GM12873 (cell line): Measurements from ENCODE around the gene KCNJ15.

Experiments
- CTCF ChIP-seq: IDR thresholded peaks from 2 replicates; pipeline ENCODE4 v1.5.1; 2012; ENCODE audit warnings: low read depth, mild to moderate bottlenecking, moderate library complexity, low read length, control low read depth; ENCODE audit not compliant: insufficient read depth; ENCODE audit errors: missing control alignments

The KCNJ15 gene

DNA sequence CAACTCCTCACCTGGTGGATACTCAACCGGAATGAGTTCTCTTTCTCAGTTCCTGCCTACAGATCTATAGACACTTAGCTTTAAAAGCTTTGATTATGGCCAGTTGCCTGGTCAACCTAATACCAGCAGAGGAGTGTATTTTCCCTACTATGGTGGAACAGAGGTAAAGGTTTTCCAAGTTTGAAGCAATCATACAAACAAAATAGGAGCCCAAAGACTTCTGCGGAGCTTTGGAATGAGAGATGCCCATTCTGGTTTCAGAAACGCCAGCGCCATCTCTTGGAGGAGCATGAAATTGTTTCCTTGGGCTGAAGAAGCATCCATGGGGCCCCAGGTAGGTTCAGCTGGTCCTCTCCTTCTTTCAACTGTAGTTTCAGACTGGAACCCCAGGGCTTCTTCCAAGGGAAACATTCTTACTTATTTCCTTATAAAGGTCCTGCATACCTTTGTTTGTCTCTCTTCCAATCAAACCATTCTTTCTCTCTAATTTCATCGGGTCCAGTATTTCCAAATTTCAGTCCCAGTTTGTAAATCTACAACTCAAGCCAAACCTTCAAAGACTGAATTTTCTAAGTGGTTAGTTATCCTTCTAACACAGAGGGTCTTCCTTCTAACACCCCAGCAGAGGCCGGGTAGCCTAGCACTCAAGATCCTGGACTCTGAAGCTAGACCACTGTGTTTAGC lies 95.9 kb downstream of the KCNJ15 start:
- peak; percentile 78 for TF ChIP-seq CTCF

GRCh38 chr21:38354231-38354630 lies 97.4 kb downstream of the KCNJ15 start:
- no peak for TF ChIP-seq CTCF

DNA sequence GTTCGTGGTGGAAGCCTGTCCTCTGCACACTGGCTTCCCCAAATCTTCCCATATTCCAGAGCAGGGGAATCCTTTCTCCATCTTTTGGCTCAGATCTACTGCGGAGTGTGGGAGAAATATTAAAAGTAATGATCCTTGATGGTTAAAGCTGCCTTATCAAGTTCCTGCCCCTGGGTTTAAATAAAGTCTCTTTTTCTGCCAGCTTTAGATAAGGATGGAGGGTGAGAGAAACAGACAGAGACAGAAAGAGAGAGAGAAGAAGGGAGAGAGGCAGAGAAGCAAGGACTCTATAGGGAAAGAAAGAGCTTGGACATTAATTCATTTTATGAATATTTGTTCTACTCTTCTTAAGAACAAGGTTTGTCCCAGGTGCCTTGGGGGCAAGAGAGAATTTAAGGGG lies 98.0 kb downstream of the KCNJ15 start:
- TF ChIP-seq CTCF, result no peak

DNA sequence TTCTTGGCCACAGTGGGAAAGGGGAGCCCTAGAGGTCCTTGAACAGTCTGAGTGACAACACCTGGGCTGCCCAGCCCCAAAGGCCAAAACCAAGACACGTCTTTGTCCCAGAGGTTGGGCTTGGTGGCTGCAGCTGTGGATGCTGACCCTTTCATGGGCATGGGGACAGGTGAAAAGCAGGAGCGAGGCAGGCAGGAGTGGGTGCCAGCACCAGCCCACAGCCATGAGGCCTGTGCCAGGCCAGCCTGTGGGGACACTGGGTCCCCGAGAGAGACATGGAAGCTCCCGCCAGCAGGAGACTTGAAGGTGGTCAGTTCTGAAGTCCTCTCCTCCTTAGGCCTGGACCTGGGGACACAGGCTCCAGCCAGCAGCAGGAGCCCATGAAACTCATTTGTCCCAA lies 98.6 kb downstream of the KCNJ15 start:
- no peak for TF ChIP-seq CTCF

GRCh38 chr21:38355992-38356781 lies 99.4 kb downstream of the KCNJ15 start:
- TF ChIP-seq CTCF, result peak; percentile 98
